Adrenal gland (tissue), 5 donors: Measurements from ENCODE around the gene GIGYF2.

Experiments used
- POLR2A ChIP-seq, 2 donors: fragments of 450-650 bp; IDR thresholded peaks; one replicate each; pipeline ENCODE4 v1.6.1; 2017; ENCODE audit warnings: antibody characterized with exemption in 2 of 2, mild to moderate bottlenecking in 2 of 2, moderate library complexity in 1 of 2
- TF ChIP-seq, protein P1 (sequence below), 6 experiments: fragments of 450-650 bp in 4 of 6; fragments of 200-600 bp in 2 of 6; sonication (generic) in 1 of 6; IDR thresholded peaks; 1 replicate in 5 of 6; 2 replicates in 1 of 6; pipeline versions ENCODE4 v1.5.1 to v1.8.0; 2016 to 2021; ENCODE audit warnings: antibody characterized with exemption in 6 of 6, mild to moderate bottlenecking in 2 of 6, moderate library complexity in 1 of 6
- donor health status: DM: no; HTN: no; CAD: no.

DNA sequence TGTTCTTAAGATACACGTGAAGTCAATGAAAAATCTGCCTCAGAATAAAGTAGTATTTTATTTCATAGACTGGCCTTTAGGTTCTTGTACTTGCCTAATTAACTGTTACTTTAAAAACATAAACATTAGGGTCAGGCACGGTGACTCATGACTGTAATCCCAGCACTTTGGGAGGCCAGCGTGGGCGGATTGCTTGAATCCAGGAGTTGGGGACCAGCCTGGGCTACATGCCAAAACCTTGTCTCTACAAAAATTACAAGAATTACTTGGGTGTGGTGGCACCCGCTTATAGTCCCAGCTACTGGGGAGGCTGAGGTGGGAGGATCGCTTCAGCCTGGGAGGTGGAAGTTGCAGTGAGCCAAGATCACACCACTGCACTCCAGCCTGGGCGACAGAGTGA is 157.0 kb downstream of the GIGYF2 start:
- TF ChIP-seq, protein P1, sequence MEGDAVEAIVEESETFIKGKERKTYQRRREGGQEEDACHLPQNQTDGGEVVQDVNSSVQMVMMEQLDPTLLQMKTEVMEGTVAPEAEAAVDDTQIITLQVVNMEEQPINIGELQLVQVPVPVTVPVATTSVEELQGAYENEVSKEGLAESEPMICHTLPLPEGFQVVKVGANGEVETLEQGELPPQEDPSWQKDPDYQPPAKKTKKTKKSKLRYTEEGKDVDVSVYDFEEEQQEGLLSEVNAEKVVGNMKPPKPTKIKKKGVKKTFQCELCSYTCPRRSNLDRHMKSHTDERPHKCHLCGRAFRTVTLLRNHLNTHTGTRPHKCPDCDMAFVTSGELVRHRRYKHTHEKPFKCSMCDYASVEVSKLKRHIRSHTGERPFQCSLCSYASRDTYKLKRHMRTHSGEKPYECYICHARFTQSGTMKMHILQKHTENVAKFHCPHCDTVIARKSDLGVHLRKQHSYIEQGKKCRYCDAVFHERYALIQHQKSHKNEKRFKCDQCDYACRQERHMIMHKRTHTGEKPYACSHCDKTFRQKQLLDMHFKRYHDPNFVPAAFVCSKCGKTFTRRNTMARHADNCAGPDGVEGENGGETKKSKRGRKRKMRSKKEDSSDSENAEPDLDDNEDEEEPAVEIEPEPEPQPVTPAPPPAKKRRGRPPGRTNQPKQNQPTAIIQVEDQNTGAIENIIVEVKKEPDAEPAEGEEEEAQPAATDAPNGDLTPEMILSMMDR (IDR thresholded peaks at IDR 0.05): no peak
- no peak for TF ChIP-seq POLR2A (IDR thresholded peaks at IDR 0.05)
